Endothelial cell of umbilical vein (primary cell): ENCODE results near the gene CARMIL1. TPM values are rescaled to one million over a fixed set of nuclear protein-coding genes. Genes with fewer than 3 reads are reported as not detected.

Source experiments
- BruUV-seq: library from RNA; stranded (reverse); fragments of 400-500 nt; replicated peaks from 2 replicates; lab custom pipeline; 2021; lab: Mats Ljungman, UMichigan
- CTCF ChIA-PET: fragments of 300-600, 350-600 bp; sonication (Branson Sonifier 250); formaldehyde crosslinking; loops from one replicate; lab custom pipeline; 2021; ENCODE audit warnings: antibody characterized with exemption, inconsistent platforms; lab: Charles Lee
- POLR2A ChIA-PET: fragments of 300-600, 350-600 bp; sonication (Branson Sonifier 250); formaldehyde crosslinking; loops from one replicate; lab custom pipeline; 2021; ENCODE audit warnings: antibody characterized with exemption, inconsistent platforms; lab: Charles Lee
- DNase-seq: peaks from one replicate; pipeline ENCODE4 v3.0.0-alpha.2; 2011; ENCODE audit warnings: low read depth, low spot score
- FAIRE-seq: peaks from 2 replicates; lab custom pipeline; 2011; peaks lifted over from hg19 to GRCh38; lab: Jason Lieb, UNC
- H2AFZ ChIP-seq: 2 replicates; pipeline ENCODE4 v1.6.0; 2012; ENCODE audit warnings: low read depth, low read length, control low read depth, inconsistent platforms
- H3K27ac ChIP-seq: 2 replicates; pipeline ENCODE4 v1.5.1; 2011; ENCODE audit warnings: low read depth, mild to moderate bottlenecking, control low read depth, low read length, moderate library complexity; ENCODE audit not compliant: insufficient read depth
- H3K27me3 ChIP-seq, 2 experiments: 2 replicates each; pipeline versions ENCODE4 v1.6.0 to v1.6.1; 2011; ENCODE audit warnings: low read length in 2 of 2, mixed read lengths in 1 of 2; ENCODE audit not compliant: control insufficient read depth in 2 of 2, insufficient read depth in 2 of 2
- H3K36me3 ChIP-seq, 2 experiments: 2 replicates in 1 of 2; 3 replicates in 1 of 2; pipeline ENCODE4 v1.5.1; 2011; ENCODE audit warnings: low read length in 2 of 2, mild to moderate bottlenecking in 1 of 2, moderate library complexity in 1 of 2; ENCODE audit not compliant: control insufficient read depth in 2 of 2, insufficient read depth in 2 of 2; ENCODE audit errors: extremely low read depth in 1 of 2
- H3K4me1 ChIP-seq: 3 replicates; pipeline ENCODE4 v1.5.1; 2011; ENCODE audit warnings: mild to moderate bottlenecking, low read length; ENCODE audit not compliant: control insufficient read depth, insufficient read depth; ENCODE audit errors: extremely low read depth
- H3K4me2 ChIP-seq: 2 replicates; pipeline ENCODE4 v1.6.1; 2011; ENCODE audit warnings: low read length, control low read depth, mixed read lengths; ENCODE audit not compliant: insufficient read depth
- H3K4me3 ChIP-seq, 3 experiments: fragments of 200-600 bp in 1 of 3; sonication (generic), shearing (Covaris generic) in 1 of 3; replicated peaks in 1 of 3; 2 replicates each; pipeline ENCODE4 v1.5.1; 2011 to 2016; ENCODE audit warnings: control low read depth in 3 of 3, low read length in 3 of 3, mild to moderate bottlenecking in 2 of 3, inconsistent platforms in 1 of 3, low read depth in 1 of 3, moderate library complexity in 1 of 3; ENCODE audit not compliant: insufficient read depth in 1 of 3
- H3K79me2 ChIP-seq: 2 replicates; pipeline ENCODE4 v1.6.0; 2012; ENCODE audit warnings: low read length, inconsistent platforms; ENCODE audit not compliant: control insufficient read depth, insufficient read depth
- H3K9ac ChIP-seq: replicated peaks from 2 replicates; pipeline ENCODE3; 2011; ENCODE audit warnings: low read length, control low read depth; ENCODE audit not compliant: insufficient read depth; ENCODE audit errors: extremely low read depth
- H3K9me1 ChIP-seq: replicated peaks from 3 replicates; pipeline ENCODE4 v1.6.0; 2011; ENCODE audit warnings: mild to moderate bottlenecking, low read length; ENCODE audit not compliant: control insufficient read depth, insufficient read depth; ENCODE audit errors: extremely low read depth
- H3K9me3 ChIP-seq: replicated peaks from 2 replicates; pipeline ENCODE4 v1.5.1; 2012; ENCODE audit warnings: low read length, inconsistent platforms; ENCODE audit not compliant: control insufficient read depth, insufficient read depth
- H4K20me1 ChIP-seq: replicated peaks from 2 replicates; pipeline ENCODE3; 2011; ENCODE audit warnings: mild to moderate bottlenecking, low read length; ENCODE audit not compliant: control insufficient read depth, insufficient read depth; ENCODE audit errors: extremely low read depth
- CTCF ChIP-seq, 2 donors: IDR thresholded peaks; 1 replicate in 1 of 2; 2 replicates in 1 of 2; pipeline ENCODE4 v1.5.1; 2011; ENCODE audit warnings: low read length in 2 of 2, mild to moderate bottlenecking in 2 of 2, moderate library complexity in 2 of 2, control low read depth in 1 of 2, inconsistent platforms in 1 of 2, low read depth in 1 of 2; ENCODE audit not compliant: insufficient read depth in 1 of 2; ENCODE audit errors: extremely low read depth in 1 of 2
- EZH2 ChIP-seq: IDR thresholded peaks from 2 replicates; pipeline ENCODE4 v1.6.1; 2012; ENCODE audit warnings: borderline replicate concordance, low read depth, mild to moderate bottlenecking, moderate library complexity, low read length, inconsistent platforms; ENCODE audit not compliant: severe bottlenecking
- FOS ChIP-seq: IDR thresholded peaks from 2 replicates; pipeline ENCODE4 v1.6.1; 2011; ENCODE audit warnings: mild to moderate bottlenecking, low read length, moderate library complexity, borderline replicate concordance; ENCODE audit not compliant: insufficient read depth
- GATA2 ChIP-seq: IDR thresholded peaks from 2 replicates; pipeline ENCODE4 v1.7.0; 2011; ENCODE audit warnings: low read depth, mild to moderate bottlenecking, moderate library complexity, mixed read lengths, low read length; ENCODE audit not compliant: insufficient read length, insufficient read depth
- JUN ChIP-seq: IDR thresholded peaks from 2 replicates; pipeline ENCODE4 v1.6.1; 2011; ENCODE audit warnings: borderline replicate concordance, low read depth; ENCODE audit not compliant: insufficient read length, insufficient read depth
- MAX ChIP-seq: IDR thresholded peaks from 2 replicates; pipeline ENCODE4 v1.6.1; 2011; ENCODE audit not compliant: insufficient read depth, insufficient read length
- MYC ChIP-seq: IDR thresholded peaks from one replicate; pipeline ENCODE4 v1.6.1; 2011; ENCODE audit warnings: mild to moderate bottlenecking, low read depth, low read length
- POLR2A ChIP-seq: IDR thresholded peaks from 2 replicates; pipeline ENCODE4 v1.6.1; 2012; ENCODE audit warnings: low read depth, mild to moderate bottlenecking, control low read depth, low read length
- POLR2AphosphoS5 ChIP-seq: IDR thresholded peaks from 2 replicates; pipeline ENCODE4 v1.6.1; 2012; ENCODE audit warnings: low read depth, mild to moderate bottlenecking, control low read depth, low read length, moderate library complexity; ENCODE audit not compliant: insufficient read depth
- dilution Hi-C: fragments of 300-500 bp; cut with MboI; formaldehyde crosslinking; loops from one replicate; pipeline ENCODE4 v1.15.0; 2019; ENCODE audit warnings: low sequenced_read_pairs; ENCODE audit not compliant: extremely low pct_ligation_motif_present
- intact Hi-C: fragments of 100-400 bp; cut with micrococcal nuclease; formaldehyde crosslinking; loops from one replicate; pipeline ENCODE4 v1.10.0; 2022
- polyA plus RNA-seq, 4 experiments: library from polyadenylated mRNA; depleted of rRNA in 3 of 4; stranded (reverse) in 3 of 4; unstranded in 1 of 4; fragments of >200 nt; gene quantifications; 2 replicates each; pipeline versions ENCODE4 v1.2.1 to v1.2.3, GENCODE V29; 2011 to 2012; ENCODE audit warnings: missing spikeins in 1 of 4
- total RNA-seq: library from RNA; stranded (reverse); gene quantifications from 2 replicates; pipeline ENCODE4 v1.2.3, GENCODE V29; 2021

CARMIL1 gene
- total and polyA plus RNA-seq, 2 donors (not counting 3 experiments of a cell fraction or from before 2014, with no cell fraction given), result 1.3 to 8.7 TPM

GRCh38 chr6:25350573-25350972 lies 71.4 kb downstream of the CARMIL1 start:
- FAIRE-seq (no peak), DNase-seq (no peak)
- H3K27me3 ChIP-seq, result no peaks in the 10 kb centered on the region
- no peaks in the 10 kb centered on the region for H4K20me1 ChIP-seq
- intact Hi-C loops, result no loop called here
- H3K4me3 ChIP-seq, result no peak overlapping the region
- no peak overlapping the region for H3K4me2 ChIP-seq
- H2AFZ ChIP-seq, result no peak overlapping the region
- no peak overlapping the region for H3K9ac ChIP-seq
- no peaks in the 10 kb centered on the region for H3K79me2 ChIP-seq
- dilution Hi-C loops, result no loop called here
- H3K9me1 ChIP-seq, result no peaks in the 10 kb centered on the region
- no peaks in the 10 kb centered on the region for H3K9me3 ChIP-seq
- no peak overlapping the region for H3K27ac ChIP-seq
- POLR2A ChIA-PET, result no interaction called here
- CTCF ChIA-PET, result no interaction called here
- no peaks in the 10 kb centered on the region for H3K36me3 ChIP-seq
- no TSS peak for BruUV-seq
- no peaks in the 10 kb centered on the region for H3K4me1 ChIP-seq
- TF ChIP-seq JUN, result no peak
- no peak for TF ChIP-seq EZH2
- TF ChIP-seq GATA2, result no peak
- no peak for TF ChIP-seq MYC
- no peak for TF ChIP-seq POLR2A
- no peak for TF ChIP-seq FOS
- TF ChIP-seq CTCF (IDR thresholded peaks at IDR 0.05; ENCODE audit: extremely low read depth in 1 of 2, insufficient read depth in 1 of 2, low read depth in 1 of 2, low read length in 2 of 2), result no peak
- no peak for TF ChIP-seq MAX
- no peak for TF ChIP-seq POLR2AphosphoS5
